ENCODE results near the gene SPATA22. TPM values are rescaled to one million over a fixed set of nuclear protein-coding genes. Genes with fewer than 3 reads are reported as not detected.

Gene SPATA22
- total and polyA plus RNA-seq, 9 of the 15 experiments (the other 6 are each of a cell fraction or from before 2014, with no cell fraction given), result 0.17 to 0.77 (median 0.44) TPM

DNA sequence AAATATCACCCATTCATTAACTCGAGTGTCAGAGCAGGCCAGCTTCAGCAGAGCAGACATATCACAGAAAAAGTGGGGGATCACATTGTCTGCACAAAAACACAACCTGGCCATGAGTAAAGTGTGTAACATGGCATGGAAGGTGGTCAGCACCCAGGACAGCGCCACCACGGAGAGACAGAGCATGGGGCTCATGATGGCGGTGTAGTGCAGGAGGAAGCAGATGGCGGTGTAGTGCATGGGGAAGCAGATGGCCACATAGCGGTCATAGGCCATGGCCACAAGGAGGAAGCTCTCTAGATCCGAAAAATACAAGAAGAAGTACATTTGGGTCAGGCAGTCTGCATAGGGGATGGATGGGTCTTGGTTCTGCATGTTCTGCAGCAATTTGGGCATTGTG lies 38.4 kb downstream of the SPATA22 start (continued):
- TF ChIP-seq, protein P1, sequence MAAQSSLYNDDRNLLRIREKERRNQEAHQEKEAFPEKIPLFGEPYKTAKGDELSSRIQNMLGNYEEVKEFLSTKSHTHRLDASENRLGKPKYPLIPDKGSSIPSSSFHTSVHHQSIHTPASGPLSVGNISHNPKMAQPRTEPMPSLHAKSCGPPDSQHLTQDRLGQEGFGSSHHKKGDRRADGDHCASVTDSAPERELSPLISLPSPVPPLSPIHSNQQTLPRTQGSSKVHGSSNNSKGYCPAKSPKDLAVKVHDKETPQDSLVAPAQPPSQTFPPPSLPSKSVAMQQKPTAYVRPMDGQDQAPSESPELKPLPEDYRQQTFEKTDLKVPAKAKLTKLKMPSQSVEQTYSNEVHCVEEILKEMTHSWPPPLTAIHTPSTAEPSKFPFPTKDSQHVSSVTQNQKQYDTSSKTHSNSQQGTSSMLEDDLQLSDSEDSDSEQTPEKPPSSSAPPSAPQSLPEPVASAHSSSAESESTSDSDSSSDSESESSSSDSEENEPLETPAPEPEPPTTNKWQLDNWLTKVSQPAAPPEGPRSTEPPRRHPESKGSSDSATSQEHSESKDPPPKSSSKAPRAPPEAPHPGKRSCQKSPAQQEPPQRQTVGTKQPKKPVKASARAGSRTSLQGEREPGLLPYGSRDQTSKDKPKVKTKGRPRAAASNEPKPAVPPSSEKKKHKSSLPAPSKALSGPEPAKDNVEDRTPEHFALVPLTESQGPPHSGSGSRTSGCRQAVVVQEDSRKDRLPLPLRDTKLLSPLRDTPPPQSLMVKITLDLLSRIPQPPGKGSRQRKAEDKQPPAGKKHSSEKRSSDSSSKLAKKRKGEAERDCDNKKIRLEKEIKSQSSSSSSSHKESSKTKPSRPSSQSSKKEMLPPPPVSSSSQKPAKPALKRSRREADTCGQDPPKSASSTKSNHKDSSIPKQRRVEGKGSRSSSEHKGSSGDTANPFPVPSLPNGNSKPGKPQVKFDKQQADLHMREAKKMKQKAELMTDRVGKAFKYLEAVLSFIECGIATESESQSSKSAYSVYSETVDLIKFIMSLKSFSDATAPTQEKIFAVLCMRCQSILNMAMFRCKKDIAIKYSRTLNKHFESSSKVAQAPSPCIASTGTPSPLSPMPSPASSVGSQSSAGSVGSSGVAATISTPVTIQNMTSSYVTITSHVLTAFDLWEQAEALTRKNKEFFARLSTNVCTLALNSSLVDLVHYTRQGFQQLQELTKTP (IDR thresholded peaks at IDR 0.05; ENCODE audit: low read depth in 1 of 2, partially characterized antibody in 2 of 2), result peak in 1 of 2 experiments; percentile 44

GRCh38 chr17:3418222-3418621 lies 53.4 kb downstream of the SPATA22 start:
- Histone ChIP-seq H3K9me1 (ENCODE audit: control insufficient read depth, insufficient read depth, low read length) (no peaks in the 10 kb centered on the region), H3K9me3 (replicated peaks; ENCODE audit: control insufficient read depth, insufficient read depth, low read depth, low read length) (no peaks in the 10 kb centered on the region), H3K4me1 (replicated peaks in 1 of 2; ENCODE audit: control insufficient read depth in 2 of 2, insufficient read depth in 2 of 2, low read length in 2 of 2) (no peaks in the 10 kb centered on the region), H3K4me2 (ENCODE audit: insufficient read depth, low read length) (no peak overlapping the region), H3K9ac (ENCODE audit: insufficient read depth in 1 of 2, low read depth in 2 of 2, low read length in 2 of 2) (no peak overlapping the region), H3K4me3 (no peak overlapping the region), H4K20me1 (replicated peaks; ENCODE audit: control insufficient read depth, insufficient read depth, low read length) (no peaks in the 10 kb centered on the region), H3K27ac (ENCODE audit: extremely low read depth, low read depth, low read length) (no peak overlapping the region), H3K36me3 (ENCODE audit: control insufficient read depth, insufficient read depth, low read length) (no peaks in the 10 kb centered on the region), H3K27me3 (ENCODE audit: control insufficient read depth in 2 of 2, insufficient read depth in 2 of 2, low read length in 2 of 2) (no peaks in the 10 kb centered on the region), H2AFZ (ENCODE audit: low read depth, low read length) (no peak overlapping the region), H3K79me2 (ENCODE audit: control insufficient read depth, insufficient read depth, low read length) (no peaks in the 10 kb centered on the region)
- FAIRE-seq (no peak), DNase-seq (ENCODE audit: extremely low read depth in 1 of 4, low spot score in 3 of 4) (no peak), ATAC-seq (no peak)
- ChIA-PET POLR2A (no interaction called here), CTCF (ENCODE audit: low intra/inter-chr PET ratio) (no interaction called here)
- no peak for TF ChIP-seq CC2D1A (IDR thresholded peaks at IDR 0.05)
- peak; percentile 77 for TF ChIP-seq C11orf30 (IDR thresholded peaks at IDR 0.05; ENCODE audit: low read depth)
- peak; percentile 71; the same call in 1 of the 2 replicates for TF ChIP-seq MAFG (tag; conservative IDR thresholded peaks at IDR 0.05)
- peak; percentile 94 for TF ChIP-seq MAFK (IDR thresholded peaks at IDR 0.05; ENCODE audit: low read length)
- TF ChIP-seq LEF1 (IDR thresholded peaks at IDR 0.05), result no peak
- peak; percentile 91 for TF ChIP-seq MAFF (IDR thresholded peaks at IDR 0.05; ENCODE audit: low read length)
- TF ChIP-seq ZNF316 (IDR thresholded peaks at IDR 0.05), result peak; percentile 85
- TF ChIP-seq JUND (IDR thresholded peaks at IDR 0.05; ENCODE audit: borderline replicate concordance, low read depth, low read length), result no peak
- no peak for TF ChIP-seq JUND (tag; IDR thresholded peaks at IDR 0.05; ENCODE audit: borderline replicate concordance, low read depth, low read length)
- 0% methylated on average over 2 of the region's 2 CpGs for WGBS (ENCODE audit: insufficient coverage, low coverage, missing lambda C conversion rate)
- in situ Hi-C loops (cut with MboI), result no loop called here
- intact Hi-C loops (cut with micrococcal nuclease), result no loop called here
- BruUV-seq (replicated peaks), result no TSS peak
